ENCODE data around the gene RAG1.

DNA sequence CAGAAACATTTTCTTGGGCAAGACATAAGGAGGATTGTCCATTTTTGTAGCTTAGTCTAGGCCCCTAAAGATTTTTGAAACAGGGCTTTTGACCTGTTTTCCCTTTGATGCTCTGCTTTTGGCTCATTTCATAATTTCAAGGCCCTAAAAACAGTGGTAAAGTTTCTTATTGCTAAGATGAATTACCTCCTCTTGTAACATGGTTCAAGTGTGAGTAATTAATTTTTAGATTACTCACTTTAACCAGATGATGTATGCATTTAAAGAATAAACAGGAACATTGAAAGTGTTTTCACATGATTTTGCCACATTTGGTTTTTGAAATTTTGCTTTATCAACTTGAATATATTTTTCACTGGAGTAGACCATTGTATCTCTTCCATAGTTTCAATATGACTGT, 29.1 kb downstream of the RAG1 start:
- TF ChIP-seq CTCF (IDR thresholded peaks at IDR 0.05) (no peak), POLR2A (IDR thresholded peaks at IDR 0.05) (no peak)

All from testis (tissue), 2 donors.